ENCODE results near the gene RNF167.

DNA sequence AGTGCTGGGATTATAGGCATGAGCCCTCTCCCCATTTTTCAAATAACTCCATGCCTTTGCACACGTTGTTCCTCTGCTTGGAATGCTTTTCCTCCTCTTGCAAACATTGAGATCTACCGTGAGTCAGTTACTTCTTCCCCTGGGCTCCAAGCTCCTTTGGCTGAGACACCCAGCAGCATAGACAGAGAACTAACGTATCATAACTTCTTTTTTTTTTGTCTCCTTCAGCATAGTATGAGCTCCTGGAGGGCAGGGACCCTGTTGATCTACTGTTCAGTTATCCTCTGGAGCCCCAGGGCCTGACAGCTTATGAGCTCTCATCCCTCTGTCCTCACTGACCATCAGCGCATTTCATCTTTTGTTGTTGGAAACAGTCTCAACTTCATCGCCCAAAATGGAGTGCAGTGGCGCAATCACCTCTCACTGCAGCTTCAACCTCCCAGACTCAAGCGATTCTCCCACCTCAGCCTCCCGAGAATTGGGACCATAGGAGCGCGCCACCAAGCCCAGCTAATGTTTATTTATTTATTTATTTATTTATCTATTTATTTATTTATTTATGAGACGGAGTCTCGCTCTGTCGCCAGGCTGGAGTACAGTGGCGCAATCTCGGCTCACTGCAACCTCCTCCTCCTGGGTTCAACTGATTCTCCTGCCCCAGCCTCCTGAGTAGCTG, 25.4 kb downstream of the RNF167 start:
- TF ChIP-seq, protein P1, sequence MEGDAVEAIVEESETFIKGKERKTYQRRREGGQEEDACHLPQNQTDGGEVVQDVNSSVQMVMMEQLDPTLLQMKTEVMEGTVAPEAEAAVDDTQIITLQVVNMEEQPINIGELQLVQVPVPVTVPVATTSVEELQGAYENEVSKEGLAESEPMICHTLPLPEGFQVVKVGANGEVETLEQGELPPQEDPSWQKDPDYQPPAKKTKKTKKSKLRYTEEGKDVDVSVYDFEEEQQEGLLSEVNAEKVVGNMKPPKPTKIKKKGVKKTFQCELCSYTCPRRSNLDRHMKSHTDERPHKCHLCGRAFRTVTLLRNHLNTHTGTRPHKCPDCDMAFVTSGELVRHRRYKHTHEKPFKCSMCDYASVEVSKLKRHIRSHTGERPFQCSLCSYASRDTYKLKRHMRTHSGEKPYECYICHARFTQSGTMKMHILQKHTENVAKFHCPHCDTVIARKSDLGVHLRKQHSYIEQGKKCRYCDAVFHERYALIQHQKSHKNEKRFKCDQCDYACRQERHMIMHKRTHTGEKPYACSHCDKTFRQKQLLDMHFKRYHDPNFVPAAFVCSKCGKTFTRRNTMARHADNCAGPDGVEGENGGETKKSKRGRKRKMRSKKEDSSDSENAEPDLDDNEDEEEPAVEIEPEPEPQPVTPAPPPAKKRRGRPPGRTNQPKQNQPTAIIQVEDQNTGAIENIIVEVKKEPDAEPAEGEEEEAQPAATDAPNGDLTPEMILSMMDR (conservative IDR thresholded peaks at IDR 0.05 in 1 of 2, IDR thresholded peaks at IDR 0.05 in 1 of 2; ENCODE audit: extremely low read depth in 1 of 2, insufficient read depth in 1 of 2, low read depth in 1 of 2, low read length in 2 of 2), result no peak
- no peak for TF ChIP-seq EZH2 (IDR thresholded peaks at IDR 0.05; ENCODE audit: borderline replicate concordance, low read length)
